Aorta (tissue), 5 donors: ENCODE measurements around the gene AZGP1. TPM values are rescaled to one million over a fixed set of nuclear protein-coding genes. Genes with fewer than 3 reads are reported as not detected.
A peak's percentile ranks its signal among the peaks of the same experiment; 100 is the strongest.
"Not testable (repeated sequence)": the region's sequence is repeated elsewhere in the genome, so short reads cannot be mapped to it uniquely, and the experiment has no call there.

ENCODE experiments used
- ATAC-seq: fragments of 200-7000 bp; cut with Tn5 transposase; one replicate; pipeline ENCODE4 v1.9.1; 2022; ENCODE audit warnings: moderate library complexity; ENCODE audit not compliant: low FRiP score
- DNase-seq, 2 donors: peaks; one replicate each; pipeline ENCODE4 v3.0.0-alpha.2; 2020
- H3K27ac ChIP-seq, 2 donors: one replicate each; pipeline ENCODE4 v1.5.1; 2013; ENCODE audit warnings: low read length in 2 of 2, mild to moderate bottlenecking in 2 of 2, moderate library complexity in 2 of 2, control low read depth in 1 of 2, inconsistent platforms in 1 of 2, low read depth in 1 of 2
- H3K27me3 ChIP-seq, 2 donors: one replicate each; pipeline ENCODE4 v1.6.1; 2013; ENCODE audit warnings: control low read depth in 1 of 2, low read length in 1 of 2, mild to moderate bottlenecking in 1 of 2, moderate library complexity in 1 of 2; ENCODE audit not compliant: insufficient read depth in 2 of 2, control insufficient read depth in 1 of 2
- H3K36me3 ChIP-seq, 2 donors: one replicate each; pipeline ENCODE4 v1.6.1; 2013; ENCODE audit warnings: control low read depth in 1 of 2, low read length in 1 of 2, mild to moderate bottlenecking in 1 of 2; ENCODE audit not compliant: insufficient read depth in 2 of 2, control insufficient read depth in 1 of 2
- H3K4me1 ChIP-seq, 2 donors: one replicate each; pipeline ENCODE4 v1.6.1; 2013; ENCODE audit warnings: low read length in 2 of 2, control low read depth in 1 of 2, mild to moderate bottlenecking in 1 of 2, moderate library complexity in 1 of 2; ENCODE audit not compliant: insufficient read depth in 2 of 2, control insufficient read depth in 1 of 2
- H3K4me3 ChIP-seq, 2 donors: one replicate each; pipeline ENCODE4 v1.5.1; 2013; ENCODE audit warnings: low read length in 2 of 2, control low read depth in 1 of 2, mild to moderate bottlenecking in 1 of 2
- H3K9me3 ChIP-seq: one replicate; pipeline ENCODE4 v1.6.1; 2013; ENCODE audit warnings: mild to moderate bottlenecking, low read length; ENCODE audit not compliant: control insufficient read depth
- WGBS, 2 donors: extraction: QIAGEN DNeasy Blood & Tissue Kit; methylation state at CpG; one replicate each; pipeline ENCODE4 v1.1.7; 2013; 5-methylcytosine and 5-hydroxymethylcytosine counted together
- intact Hi-C, 2 donors: fragments of 100-400 bp; cut with DNase I; formaldehyde crosslinking; loops; one replicate each; pipeline versions ENCODE4 v1.14.2 to v1.15.0; 2022
- polyA plus RNA-seq, 2 donors: library from polyadenylated mRNA; stranded (reverse); fragments of 200-250 nt; gene quantifications; one replicate each; pipeline ENCODE4 v1.2.3, GENCODE V29; 2013
- total RNA-seq, 2 donors: library from RNA; stranded (reverse); fragmentation: NEBNext Ultra II Directional; extraction: Animal tissue kit (Norgen Biotek cat#: 25700); gene quantifications; one replicate each; pipeline ENCODE4 v1.2.1, GENCODE V29; 2021
- donor health status: healthy with polysubstance abuse.
- donor health status: Bipolar disorder and iron deficiency.
- donor health status: DM: no; HTN: no; CAD: no.
- donor health status: DM: no; HTN: no; CAD: no.
- donor health status: DM: yes; HTN: yes; CAD: no.

The AZGP1 gene
- total and polyA plus RNA-seq, 4 donors = 0.13 to 3.5 (median 0.96) TPM

GRCh38 chr7:99991543-99991942 lies 15.7 kb upstream of the AZGP1 start:
- H3K36me3 ChIP-seq, H3K9me3 ChIP-seq, H3K27me3 ChIP-seq, H3K27ac ChIP-seq, H3K4me1 ChIP-seq, H3K4me3 ChIP-seq, ATAC-seq, DNase-seq: not testable (repeated sequence)
- intact Hi-C loops = loop anchor here (2.0 to 10.0 kb wide), 5 partner anchors 77 to 223 kb away; partner anchors contain the start of genes PVRIG (in 1 of the 2), TRIM4 (in 1 of the 2) and ZNF3 (in 1 of the 2)
- 69 to 78% methylated on average over 6 of the region's 6 CpGs for WGBS, 2 donors

GRCh38 chr7:99990460-99990852 lies 14.6 kb upstream of the AZGP1 start:
- Histone ChIP-seq H3K27ac (no peak overlapping the region), H3K9me3 (no peaks in the 10 kb centered on the region), H3K27me3 (no peaks in the 10 kb centered on the region), H3K4me3 (peak overlapping the region in 1 of 2 donors; percentile 27), H3K36me3 (no peaks in the 10 kb centered on the region), H3K4me1 (no peaks in the 10 kb centered on the region)
- DNase-seq (peak in 1 of 2 donors; percentile 67), ATAC-seq (no peak)
- 16 to 18% methylated on average over 14 of the region's 14 CpGs for WGBS, 2 donors
- intact Hi-C loops = loop anchor here (2.0 to 10.0 kb wide), 5 partner anchors 76 to 224 kb away; partner anchors contain the start of genes PVRIG (in 1 of the 2), TRIM4 (in 1 of the 2) and ZNF3 (in 1 of the 2)

- H3K4me3 ChIP-seq = no peak overlapping the region
- H3K36me3 ChIP-seq = no peaks in the 10 kb centered on the region
- intact Hi-C loops = no loop called here
- no peak overlapping the region for H3K27ac ChIP-seq
- no peaks in the 10 kb centered on the region for H3K4me1 ChIP-seq
- H3K27me3 ChIP-seq = no peaks in the 10 kb centered on the region
- DNase-seq (peak in 1 of 2 donors; percentile 63), ATAC-seq (no peak)
- H3K9me3 ChIP-seq = no peaks in the 10 kb centered on the region
- WGBS, 2 donors = 73 to 78% methylated on average over 5 of the region's 5 CpGs
Observed at GRCh38 chr7:99987846-99988245, 12.0 kb upstream of the AZGP1 start.

- intact Hi-C loops, H3K27me3 ChIP-seq, H3K36me3 ChIP-seq, H3K9me3 ChIP-seq, H3K27ac ChIP-seq, H3K4me3 ChIP-seq, H3K4me1 ChIP-seq, ATAC-seq: not testable (repeated sequence)
- DNase-seq = peak in 1 of 2 donors; percentile 59
- WGBS, 2 donors = 79 to 81% methylated on average over 13 to 14 of the region's 14 CpGs
Observed at GRCh38 chr7:99987306-99987705, 11.5 kb upstream of the AZGP1 start.

- Histone ChIP-seq H3K4me3 (no peak overlapping the region), H3K9me3 (no peaks in the 10 kb centered on the region), H3K27me3 (no peaks in the 10 kb centered on the region), H3K4me1 (no peaks in the 10 kb centered on the region), H3K27ac (no peak overlapping the region), H3K36me3 (no peaks in the 10 kb centered on the region)
- 59 to 62% methylated on average over 2 of the region's 2 CpGs for WGBS, 2 donors
- DNase-seq (no peak), ATAC-seq (no peak)
- intact Hi-C loops = no loop called here
Observed at GRCh38 chr7:99984593-99984992, 8.8 kb upstream of the AZGP1 start.

- ATAC-seq, H3K4me3 ChIP-seq, DNase-seq, H3K9me3 ChIP-seq, H3K27me3 ChIP-seq, intact Hi-C loops, H3K36me3 ChIP-seq, H3K27ac ChIP-seq, H3K4me1 ChIP-seq: not testable (repeated sequence)
- 78 to 79% methylated on average over 7 of the region's 7 CpGs for WGBS, 2 donors
Observed at GRCh38 chr7:99981066-99981465, 5.2 kb upstream of the AZGP1 start.

GRCh38 chr7:99980448-99980872 lies 4.6 kb upstream of the AZGP1 start:
- H3K27me3 ChIP-seq, intact Hi-C loops, H3K9me3 ChIP-seq, ATAC-seq, H3K27ac ChIP-seq, H3K4me3 ChIP-seq, H3K4me1 ChIP-seq, DNase-seq, H3K36me3 ChIP-seq: not testable (repeated sequence)
- WGBS, 2 donors = 62 to 70% methylated on average over 3 to 4 of the region's 4 CpGs

GRCh38 chr7:99979814-99980225 lies 4.0 kb upstream of the AZGP1 start:
- WGBS, 2 donors = 15 to 19% methylated on average over 8 to 10 of the region's 10 CpGs
- H3K4me3 ChIP-seq, H3K4me1 ChIP-seq, intact Hi-C loops, H3K9me3 ChIP-seq, H3K27ac ChIP-seq, H3K27me3 ChIP-seq, H3K36me3 ChIP-seq: not testable (repeated sequence)
- ATAC-seq (peak; percentile 80), DNase-seq (peak in 1 of 2 donors; percentile 84)

GRCh38 chr7:99976626-99977025 lies 795 bp upstream of the AZGP1 start:
- Histone ChIP-seq H3K4me3 (no peak overlapping the region), H3K4me1 (no peaks in the 10 kb centered on the region), H3K27me3 (no peaks in the 10 kb centered on the region), H3K9me3 (no peaks in the 10 kb centered on the region), H3K27ac (no peak overlapping the region), H3K36me3 (no peaks in the 10 kb centered on the region)
- ATAC-seq (no peak), DNase-seq (no peak)
- WGBS, 2 donors = 81 to 82% methylated on average over 13 of the region's 13 CpGs
- intact Hi-C loops = no loop called here
